Stimulated activated CD4-positive, alpha-beta T cell treated with anti-CD3 and anti-CD28 coated beads, Interleukin-4, amount 100 ng/mL, for 4 hours (primary cell): ENCODE results near the gene HDAC3.

Source experiments
- DNase-seq, 2 experiments: peaks; one replicate each; pipeline ENCODE4 v3.0.0-alpha.2; 2020

HDAC3 gene

DNA sequence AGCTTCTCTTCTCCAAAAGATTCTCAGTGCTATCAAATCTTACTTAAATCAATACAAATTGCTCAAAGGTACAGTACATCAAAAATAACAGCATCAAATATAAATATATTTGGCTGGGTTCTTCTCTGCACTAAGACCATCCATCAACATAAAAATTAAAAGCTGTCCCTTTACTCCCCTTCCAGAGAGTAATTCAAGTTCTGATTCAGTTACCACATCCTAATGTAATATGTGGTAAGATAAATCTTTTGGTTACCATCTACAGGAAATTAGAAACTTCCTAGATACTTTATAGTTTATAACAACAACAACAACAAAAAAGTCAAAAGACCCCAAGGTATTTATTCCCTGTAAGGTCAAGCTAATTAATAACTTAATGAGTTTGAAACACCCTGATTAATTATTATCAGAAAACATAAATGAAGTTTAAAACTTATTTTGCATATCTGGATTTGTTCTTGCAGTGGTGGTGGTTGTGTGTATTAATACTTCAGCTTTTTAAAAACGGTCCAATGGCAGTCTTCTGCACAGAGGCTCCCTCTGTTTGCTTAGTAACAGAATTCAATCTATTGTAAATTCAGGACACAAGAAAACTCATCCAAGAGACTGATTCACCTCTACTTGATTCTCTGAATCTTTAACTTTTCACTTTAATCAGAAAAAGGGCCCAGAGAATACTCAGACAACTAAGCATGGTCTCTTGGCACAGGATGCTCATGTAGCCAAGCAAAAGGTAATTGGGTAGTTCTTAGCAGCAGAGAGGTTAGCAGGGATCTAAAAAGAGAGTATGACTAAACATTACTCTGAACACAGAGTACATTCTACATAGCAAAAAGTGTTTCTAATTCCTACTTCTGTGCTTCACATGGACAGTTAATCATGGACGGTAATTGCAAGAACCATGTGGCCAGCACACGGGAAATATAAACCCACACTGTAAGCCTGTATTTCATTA, 38.0 kb downstream of the HDAC3 start:
- DNase-seq, result no peak

DNA sequence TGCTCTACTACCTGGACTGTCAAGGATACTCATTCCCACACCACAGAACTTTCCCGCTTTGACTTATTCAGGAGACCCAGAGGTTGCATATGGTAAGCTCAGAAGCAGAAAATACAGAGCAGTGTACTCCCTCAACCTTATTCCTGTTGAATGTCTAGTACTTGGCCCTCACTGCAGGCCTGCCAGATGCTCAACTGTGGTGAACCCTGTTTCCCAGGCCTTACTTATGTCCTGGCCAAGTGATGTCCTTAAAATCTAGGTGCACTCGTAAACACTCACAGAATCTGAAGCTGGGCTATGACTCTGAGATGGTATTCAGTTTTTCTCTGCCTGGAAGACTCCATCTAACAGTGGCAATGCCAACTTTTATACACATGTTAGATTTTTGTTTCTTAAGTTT, 38.8 kb downstream of the HDAC3 start:
- no peak for DNase-seq

DNA sequence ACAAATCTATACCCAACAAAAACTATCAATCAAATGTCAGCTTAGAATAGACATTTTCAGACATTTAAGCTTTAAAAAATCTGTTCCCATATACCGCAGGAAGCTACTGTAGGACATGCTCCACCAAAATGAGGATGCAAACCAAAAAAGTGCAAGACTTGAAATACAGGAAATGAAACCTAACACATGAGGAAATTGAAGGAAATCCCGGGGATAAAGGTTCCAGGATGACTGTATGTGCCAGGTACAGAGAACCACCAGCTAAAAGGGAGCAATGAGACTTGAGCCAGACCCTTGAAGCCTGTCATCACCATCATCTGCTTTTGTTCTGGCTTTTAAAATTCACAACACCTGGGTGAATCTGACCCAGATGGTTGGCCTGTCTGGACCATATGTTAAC, 39.3 kb downstream of the HDAC3 start:
- DNase-seq, result no peak

DNA sequence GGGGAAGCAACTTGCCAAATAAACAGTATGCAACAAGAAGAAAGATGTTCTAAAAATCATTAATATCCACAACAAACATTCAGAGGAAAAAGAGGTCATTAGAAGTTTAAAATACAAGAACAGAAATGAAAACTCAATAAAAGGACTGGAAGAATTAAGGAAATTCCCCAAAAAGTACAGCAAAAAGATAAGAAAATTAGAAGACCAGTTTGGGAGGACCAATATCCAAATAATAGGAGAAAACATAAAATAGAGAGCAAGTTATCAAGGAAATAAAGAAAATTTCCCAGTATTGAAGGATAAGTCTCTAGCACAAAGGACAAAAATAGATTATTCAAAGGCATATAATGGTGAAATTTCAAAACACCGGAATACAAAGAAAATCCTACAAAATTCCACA, 39.8 kb downstream of the HDAC3 start:
- DNase-seq, result no peak

DNA sequence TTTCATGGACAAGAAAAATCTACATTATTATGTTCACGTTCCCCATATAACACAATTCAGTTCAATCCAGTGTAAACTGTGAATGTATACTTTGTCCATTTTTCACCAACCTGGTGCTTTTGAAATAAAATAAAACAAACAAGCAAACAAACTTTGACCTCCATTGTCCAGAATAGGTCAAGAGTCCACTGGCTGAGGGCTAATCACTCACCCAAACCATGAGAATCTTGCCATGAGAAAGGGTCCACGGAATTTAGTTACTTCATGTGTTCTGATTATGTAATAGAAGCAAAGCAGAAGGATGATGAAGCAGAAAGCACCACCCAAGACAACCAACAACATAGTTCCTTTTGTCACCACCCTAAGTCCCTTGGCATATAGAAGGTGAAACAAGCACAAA, 46.5 kb downstream of the HDAC3 start:
- no peak for DNase-seq

DNA sequence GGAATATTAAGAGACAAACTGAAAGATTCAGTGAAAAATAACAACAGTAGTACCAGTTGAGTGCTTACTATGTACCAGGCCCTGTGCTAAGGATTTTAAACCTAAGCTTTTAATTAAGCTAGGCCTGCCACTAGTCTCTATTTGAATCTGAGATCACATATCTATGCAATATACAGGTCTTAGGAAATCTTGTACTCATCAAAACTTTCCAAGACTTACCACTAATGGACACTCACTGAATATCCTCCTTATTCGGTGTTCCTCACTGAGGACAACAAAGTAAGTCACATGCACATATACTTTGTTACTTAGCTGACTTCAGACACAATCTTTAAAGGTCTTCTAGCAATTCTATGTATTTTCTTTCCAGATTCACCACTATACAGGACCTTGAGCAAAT, 50.4 kb downstream of the HDAC3 start:
- DNase-seq, result no peak

DNA sequence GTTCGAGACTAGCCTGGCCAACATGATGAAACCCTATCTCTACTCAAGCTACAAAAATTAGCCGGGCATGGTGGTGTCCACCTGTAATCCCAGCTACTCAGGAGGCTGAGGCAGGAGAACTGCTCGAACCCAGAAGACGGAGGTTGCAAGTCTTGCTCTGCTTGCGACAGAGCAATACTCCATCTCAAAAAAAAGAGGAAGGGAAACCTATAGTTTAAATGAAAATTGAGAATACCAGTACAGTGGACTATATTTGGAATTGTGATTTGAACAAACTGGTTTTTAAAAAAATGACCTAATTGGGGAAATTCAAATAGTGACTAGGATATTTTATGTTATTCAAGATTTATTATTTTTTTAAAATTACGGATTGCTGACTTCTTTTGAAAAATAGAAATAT, 51.1 kb downstream of the HDAC3 start:
- no peak for DNase-seq

DNA sequence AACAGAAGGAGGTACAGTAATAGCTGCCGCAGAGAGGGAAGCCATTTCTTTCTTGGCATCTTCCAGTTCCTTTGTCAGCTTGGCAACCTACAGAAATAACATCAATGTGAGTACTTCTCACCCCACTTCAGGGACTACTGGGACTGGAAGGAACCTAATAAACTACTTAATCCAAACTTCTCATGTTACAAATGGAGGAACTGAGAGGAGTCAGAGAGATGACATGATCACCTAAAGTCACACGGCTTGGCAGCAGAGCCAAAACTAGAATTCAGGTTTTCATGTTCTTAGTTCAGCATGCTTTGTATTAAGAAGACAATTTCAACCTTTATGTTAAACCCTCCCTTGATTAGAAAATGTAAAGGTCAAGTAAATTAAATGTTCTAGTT, 62.5 kb downstream of the HDAC3 start:
- no peak for DNase-seq

DNA sequence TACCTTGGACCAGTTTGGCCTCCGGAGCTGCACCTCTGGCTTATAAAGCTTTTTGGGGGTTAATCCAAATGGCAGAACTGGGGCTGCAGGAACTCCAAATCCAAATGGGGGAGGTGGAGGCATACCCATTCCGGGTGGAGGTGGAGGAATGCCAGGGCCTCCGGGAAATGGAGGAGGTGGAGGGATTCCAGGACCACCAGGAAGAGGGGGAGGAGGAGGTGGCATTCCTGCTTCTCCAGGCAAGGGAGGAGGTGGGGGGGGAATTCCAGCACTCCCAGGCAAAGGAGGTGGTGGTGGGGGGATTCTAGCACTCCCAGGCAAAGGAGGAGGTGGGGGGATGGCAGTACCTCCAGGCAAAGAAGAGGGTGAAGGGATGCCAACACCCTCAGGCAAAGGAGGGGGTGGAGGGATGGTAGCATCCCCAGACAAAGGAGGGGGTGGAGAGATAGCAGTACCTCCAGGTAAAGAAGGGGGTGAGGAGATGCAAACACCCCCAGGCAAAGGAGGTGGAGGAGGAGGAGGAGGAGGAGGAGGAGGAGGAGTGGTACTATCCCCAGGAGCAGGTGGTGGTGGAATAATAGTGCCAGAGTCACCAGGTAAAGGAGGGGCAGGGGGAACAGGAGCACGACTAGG, 63.0 kb downstream of the HDAC3 start:
- no peak for DNase-seq
